H1 (cell line): ENCODE data around the gene LDLRAD3. TPM values are rescaled to one million over a fixed set of nuclear protein-coding genes. Genes with fewer than 3 reads are reported as not detected.

Experiments
- CHD7 ChIP-seq: fragments of 300-600 bp; sonication (generic); IDR thresholded peaks from 2 replicates; pipeline ENCODE4 v1.7.1; 2012; ENCODE audit warnings: low read length, moderate library complexity, mild to moderate bottlenecking, inconsistent platforms; ENCODE audit not compliant: insufficient replicate concordance
- CREB1 ChIP-seq: IDR thresholded peaks from 2 replicates; pipeline ENCODE4 v1.6.1; 2012; ENCODE audit warnings: inconsistent platforms
- TAF1 ChIP-seq: IDR thresholded peaks from 2 replicates; pipeline ENCODE4 v1.6.1; 2011; ENCODE audit warnings: mild to moderate bottlenecking, low read depth, low read length
- polyA plus RNA-seq, 7 experiments: library from polyadenylated mRNA; depleted of rRNA in 3 of 7; stranded (reverse) in 5 of 7; unstranded in 2 of 7; fragments of >200 nt in 5 of 7; fragments of 200-250 nt in 2 of 7; gene quantifications; 1 replicate in 5 of 7; 2 replicates in 1 of 7; 4 replicates in 1 of 7; pipeline versions ENCODE4 v1.2.1 to v1.2.3, GENCODE V29; 2011 to 2013; ENCODE audit warnings: missing spikeins in 2 of 7, mixed read lengths in 2 of 7
- total RNA-seq: library from RNA; stranded (reverse); fragmentation: NEBNext Ultra II Directional; extraction: Animal tissue kit (Norgen Biotek cat#: 25700); gene quantifications from 2 replicates; pipeline ENCODE4 v1.2.1, GENCODE V29; 2021
- TF ChIP-seq, protein P1 (sequence below): IDR thresholded peaks from 2 replicates; pipeline ENCODE4 v1.6.1; 2011; ENCODE audit warnings: low read length, improper control_type of control experiment

The LDLRAD3 gene
- total and polyA plus RNA-seq, 2 of the 8 experiments (the other 6 are each of a cell fraction or from before 2014, with no cell fraction given): 18.6 to 22.8 TPM

DNA sequence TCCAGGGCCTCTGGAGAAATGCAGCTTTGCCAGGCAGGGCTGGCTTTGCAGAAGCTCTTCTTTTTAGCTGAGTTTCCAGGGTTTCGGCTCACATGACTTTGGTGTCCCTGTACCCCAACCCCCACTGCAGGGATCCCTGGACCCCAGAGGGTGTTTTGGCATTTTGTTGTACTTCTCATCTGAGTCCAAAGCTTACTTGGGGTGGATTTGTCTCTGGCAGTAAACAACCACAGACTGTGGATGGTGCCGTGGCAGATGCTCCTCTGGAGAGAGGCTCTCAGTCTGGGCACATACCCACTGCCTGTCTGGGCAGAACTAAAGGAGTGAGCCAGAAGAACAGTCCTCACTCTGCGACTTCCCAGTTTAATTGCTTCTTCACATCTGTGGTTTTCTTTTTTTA lies 295.8 kb downstream of the LDLRAD3 start (continued):
- TF ChIP-seq CHD7 (no peak), CREB1 (no peak), TAF1 (no peak)
- TF ChIP-seq, protein P1, sequence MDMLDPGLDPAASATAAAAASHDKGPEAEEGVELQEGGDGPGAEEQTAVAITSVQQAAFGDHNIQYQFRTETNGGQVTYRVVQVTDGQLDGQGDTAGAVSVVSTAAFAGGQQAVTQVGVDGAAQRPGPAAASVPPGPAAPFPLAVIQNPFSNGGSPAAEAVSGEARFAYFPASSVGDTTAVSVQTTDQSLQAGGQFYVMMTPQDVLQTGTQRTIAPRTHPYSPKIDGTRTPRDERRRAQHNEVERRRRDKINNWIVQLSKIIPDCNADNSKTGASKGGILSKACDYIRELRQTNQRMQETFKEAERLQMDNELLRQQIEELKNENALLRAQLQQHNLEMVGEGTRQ: no peak
